Left lung (tissue), 10 donors: Measurements from ENCODE around the gene DRC3. TPM values are rescaled to one million over a fixed set of nuclear protein-coding genes. Genes with fewer than 3 reads are reported as not detected.

ENCODE experiments used
- ATAC-seq: fragments of 200-7000 bp; cut with Tn5 transposase; one replicate; pipeline ENCODE4 v1.9.1; 2020; ENCODE audit warnings: moderate library complexity
- DNase-seq, 4 donors: peaks; one replicate each; pipeline ENCODE4 v3.0.0-alpha.2; 2013 to 2020
- H3K27ac ChIP-seq, 2 donors: fragments of 200-600 bp; sonication (generic) in 1 of 2; one replicate each; pipeline versions ENCODE4 v1.5.0 to v1.8.0; 2020 to 2021
- H3K27me3 ChIP-seq, 2 donors: fragments of 200-600 bp; sonication (generic) in 1 of 2; one replicate each; pipeline versions ENCODE4 v1.5.0 to v1.8.0; 2020 to 2021
- H3K36me3 ChIP-seq, 2 donors: fragments of 200-600 bp; sonication (generic) in 1 of 2; one replicate each; pipeline versions ENCODE4 v1.5.0 to v1.8.0; 2020 to 2021
- H3K4me1 ChIP-seq, 2 donors: fragments of 200-600 bp; one replicate each; pipeline ENCODE4 v1.8.0; 2021
- H3K4me3 ChIP-seq, 2 donors: fragments of 200-600 bp; sonication (generic) in 1 of 2; one replicate each; pipeline versions ENCODE4 v1.5.0 to v1.8.0; 2020 to 2021; ENCODE audit warnings: mild to moderate bottlenecking in 1 of 2
- H3K9me3 ChIP-seq, 2 donors: fragments of 200-600 bp; sonication (generic) in 1 of 2; one replicate each; pipeline versions ENCODE4 v1.5.0 to v1.8.0; 2020 to 2021
- intact Hi-C, 2 donors: fragments of 100-400 bp; cut with DNase I; formaldehyde crosslinking; loops; one replicate each; pipeline versions ENCODE4 v1.11.2 to v1.14.2; 2022
- polyA plus RNA-seq, 6 donors: library from polyadenylated mRNA; unstranded; fragments of 120-200 nt; gene quantifications; one replicate each; pipeline ENCODE4 v1.2.1, GENCODE V29; 2013; ENCODE audit not compliant: insufficient read length in 6 of 6
- total RNA-seq, 2 donors: library from RNA; stranded (reverse); fragmentation: NEBNext Ultra II Directional; extraction: Animal tissue kit (Norgen Biotek cat#: 25700); gene quantifications; one replicate each; pipeline ENCODE4 v1.2.1, GENCODE V29; 2021
- TF ChIP-seq, protein P1 (sequence below), 2 donors: fragments of 200-600 bp; sonication (generic) in 1 of 2; IDR thresholded peaks; one replicate each; pipeline versions ENCODE4 v1.5.0 to v1.8.0; 2021; ENCODE audit warnings: antibody characterized with exemption in 2 of 2
- donor health status: DM: no; HTN: yes; CAD: no.
- donor health status: DM: no; HTN: no; CAD: no.

Gene DRC3
- total and polyA plus RNA-seq, 8 donors, result 3.6 to 22.8 (median 16.4) TPM

DNA sequence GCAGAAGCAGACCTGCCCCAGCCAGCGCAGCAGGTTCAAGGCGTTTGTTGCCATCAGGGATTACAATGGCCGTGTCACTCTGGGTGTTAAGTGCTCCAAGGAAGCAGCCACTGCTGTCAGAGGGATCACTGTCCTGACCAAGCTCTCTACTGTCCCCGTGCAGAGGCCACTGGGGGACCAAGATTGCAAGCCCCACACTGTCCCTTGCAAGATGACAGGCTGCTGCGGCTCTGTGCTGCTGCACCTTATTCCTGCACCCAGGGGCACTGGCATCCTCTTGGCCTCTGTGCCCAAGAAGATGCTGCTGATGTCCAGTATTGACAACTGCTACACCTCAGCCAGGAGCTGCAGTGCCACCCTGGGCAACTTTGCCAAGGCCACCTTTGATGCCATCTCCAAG lies 38.6 kb downstream of the DRC3 start:
- peaks cover 0 to 71% of the 10 kb centered on the region in 2 donors for H3K36me3 ChIP-seq
- intact Hi-C loops, result no loop called here
- DNase-seq, result no peak
- H3K27me3 ChIP-seq, result no peaks in the 10 kb centered on the region
- H3K27ac ChIP-seq, result no peak overlapping the region
- ATAC-seq, result no peak
- TF ChIP-seq, protein P1, sequence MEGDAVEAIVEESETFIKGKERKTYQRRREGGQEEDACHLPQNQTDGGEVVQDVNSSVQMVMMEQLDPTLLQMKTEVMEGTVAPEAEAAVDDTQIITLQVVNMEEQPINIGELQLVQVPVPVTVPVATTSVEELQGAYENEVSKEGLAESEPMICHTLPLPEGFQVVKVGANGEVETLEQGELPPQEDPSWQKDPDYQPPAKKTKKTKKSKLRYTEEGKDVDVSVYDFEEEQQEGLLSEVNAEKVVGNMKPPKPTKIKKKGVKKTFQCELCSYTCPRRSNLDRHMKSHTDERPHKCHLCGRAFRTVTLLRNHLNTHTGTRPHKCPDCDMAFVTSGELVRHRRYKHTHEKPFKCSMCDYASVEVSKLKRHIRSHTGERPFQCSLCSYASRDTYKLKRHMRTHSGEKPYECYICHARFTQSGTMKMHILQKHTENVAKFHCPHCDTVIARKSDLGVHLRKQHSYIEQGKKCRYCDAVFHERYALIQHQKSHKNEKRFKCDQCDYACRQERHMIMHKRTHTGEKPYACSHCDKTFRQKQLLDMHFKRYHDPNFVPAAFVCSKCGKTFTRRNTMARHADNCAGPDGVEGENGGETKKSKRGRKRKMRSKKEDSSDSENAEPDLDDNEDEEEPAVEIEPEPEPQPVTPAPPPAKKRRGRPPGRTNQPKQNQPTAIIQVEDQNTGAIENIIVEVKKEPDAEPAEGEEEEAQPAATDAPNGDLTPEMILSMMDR (IDR thresholded peaks at IDR 0.05), result no peak
- no peak overlapping the region for H3K4me3 ChIP-seq
- H3K9me3 ChIP-seq, result no peaks in the 10 kb centered on the region
- H3K4me1 ChIP-seq, result no peaks in the 10 kb centered on the region

DNA sequence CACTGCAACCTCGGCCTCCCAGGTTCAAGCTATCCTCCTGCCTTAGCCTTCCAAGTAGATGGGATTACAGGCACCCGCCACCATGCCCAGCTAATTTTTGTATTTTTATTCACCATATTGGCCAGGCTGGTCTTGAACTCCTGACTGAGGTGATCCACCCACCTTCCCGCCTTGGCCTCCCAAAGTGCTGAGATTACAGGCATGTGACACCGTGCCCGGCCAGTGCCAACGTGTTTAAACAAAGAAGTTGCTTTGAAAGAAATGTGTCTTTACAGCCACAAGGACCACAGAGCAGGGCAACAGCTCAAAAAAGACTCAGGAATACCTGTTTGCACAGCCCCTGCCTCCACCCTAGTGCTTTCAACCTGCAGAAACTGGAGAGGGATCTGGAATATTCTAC lies 41.3 kb downstream of the DRC3 start:
- no peak for DNase-seq
- peaks cover 0 to 65% of the 10 kb centered on the region in 2 donors for H3K36me3 ChIP-seq
- H3K27me3 ChIP-seq, result no peaks in the 10 kb centered on the region
- H3K9me3 ChIP-seq, result no peaks in the 10 kb centered on the region
- intact Hi-C loops, result no loop called here
- H3K4me1 ChIP-seq, result no peaks in the 10 kb centered on the region
- no peak overlapping the region for H3K27ac ChIP-seq
- no peak overlapping the region for H3K4me3 ChIP-seq
- ATAC-seq, result no peak
- TF ChIP-seq, protein P1 (IDR thresholded peaks at IDR 0.05), result no peak

DNA sequence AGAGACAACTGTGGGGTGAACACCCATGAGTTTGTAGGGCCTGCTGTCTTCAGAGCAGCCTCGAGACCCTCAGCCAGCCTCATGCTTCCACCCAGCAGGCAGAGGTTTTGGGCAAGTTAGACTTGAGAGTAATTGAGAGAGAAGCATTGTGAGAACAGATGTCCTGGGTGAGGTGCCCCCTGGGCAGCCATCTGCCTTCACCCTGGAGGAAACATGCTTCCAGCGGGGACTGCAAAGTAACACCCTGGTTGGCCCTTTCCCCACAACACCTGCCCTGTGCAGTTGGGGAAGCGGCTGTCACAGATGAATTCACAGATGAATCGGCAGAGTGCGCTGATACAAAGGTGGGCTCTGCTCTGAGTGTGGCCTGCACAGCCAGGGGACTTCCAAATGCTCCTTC lies 42.9 kb downstream of the DRC3 start:
- Histone ChIP-seq H3K4me1 (no peaks in the 10 kb centered on the region), H3K4me3 (no peak overlapping the region), H3K9me3 (no peaks in the 10 kb centered on the region), H3K36me3 (peaks cover 0 to 65% of the 10 kb centered on the region in 2 donors), H3K27ac (no peak overlapping the region), H3K27me3 (no peaks in the 10 kb centered on the region)
- ATAC-seq, result no peak
- intact Hi-C loops, result no loop called here
- TF ChIP-seq, protein P1 (IDR thresholded peaks at IDR 0.05), result no peak
- DNase-seq, result no peak

DNA sequence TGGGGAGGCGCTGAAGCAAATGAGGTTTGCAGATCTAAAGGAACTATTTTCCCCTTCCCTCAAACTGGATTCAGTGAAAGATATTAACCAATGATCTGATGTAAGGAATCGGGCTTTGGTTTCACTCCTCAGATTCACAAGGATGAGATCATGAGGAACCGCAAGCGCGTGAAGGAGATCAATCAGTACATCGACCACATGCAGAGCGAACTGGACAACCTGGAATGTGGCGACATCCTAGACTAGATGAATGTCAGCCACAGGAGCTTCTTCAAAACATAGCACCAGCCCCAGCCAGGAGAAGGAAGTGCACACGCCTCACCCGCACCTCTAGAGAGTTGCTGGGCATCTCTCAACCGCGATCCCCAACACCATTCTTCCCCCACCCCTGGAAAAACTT lies 43.8 kb downstream of the DRC3 start:
- Histone ChIP-seq H3K4me3 (no peak overlapping the region), H3K36me3 (peaks cover 0 to 69% of the 10 kb centered on the region in 2 donors), H3K27ac (no peak overlapping the region), H3K9me3 (no peaks in the 10 kb centered on the region), H3K27me3 (no peaks in the 10 kb centered on the region), H3K4me1 (no peaks in the 10 kb centered on the region)
- TF ChIP-seq, protein P1 (IDR thresholded peaks at IDR 0.05), result no peak
- intact Hi-C loops, result no loop called here
- ATAC-seq (no peak), DNase-seq (no peak)

DNA sequence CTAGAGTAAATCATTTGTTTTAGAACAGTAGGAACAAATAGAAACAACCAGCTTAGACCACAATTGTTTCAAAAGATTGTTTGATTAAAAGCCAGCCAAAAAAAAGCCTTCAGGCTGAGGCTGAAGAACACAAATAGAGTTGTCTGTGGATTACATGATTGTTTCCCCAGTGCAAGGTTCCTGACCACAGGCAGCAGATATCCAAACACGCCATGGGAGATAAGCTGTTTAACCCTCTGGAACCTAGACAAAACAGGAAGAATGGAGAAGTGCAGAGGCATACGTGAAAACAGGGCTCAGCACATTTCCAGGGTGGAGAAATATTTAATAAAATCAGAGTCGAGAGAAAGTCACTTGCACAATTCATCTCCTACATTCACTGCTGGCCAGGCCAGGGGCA lies 45.3 kb downstream of the DRC3 start:
- Histone ChIP-seq H3K9me3 (no peaks in the 10 kb centered on the region), H3K4me1 (no peaks in the 10 kb centered on the region), H3K4me3 (no peak overlapping the region), H3K36me3 (peaks cover 0 to 67% of the 10 kb centered on the region in 2 donors), H3K27me3 (no peaks in the 10 kb centered on the region), H3K27ac (no peak overlapping the region)
- no peak for ATAC-seq
- TF ChIP-seq, protein P1 (IDR thresholded peaks at IDR 0.05), result no peak
- no peak for DNase-seq
- intact Hi-C loops, result no loop called here
